ENCODE results near the gene CHRM2. TPM values are rescaled to one million over a fixed set of nuclear protein-coding genes. Genes with fewer than 3 reads are reported as not detected.

The CHRM2 gene
- total RNA-seq, 2 experiments from 2014 or later = not detected

GRCh38 chr7:137000621-137001020 is 132.2 kb downstream of the CHRM2 start:
- Histone ChIP-seq H3K9me2 (ENCODE audit: insufficient read depth, low read length) (peaks cover 4% of the 10 kb centered on the region; the same call in 1 of the 2 replicates), H3K36me3 (ENCODE audit: insufficient read depth, low read length) (no peaks in the 10 kb centered on the region), H4K20me1 (ENCODE audit: insufficient read depth, low read length) (no peaks in the 10 kb centered on the region), H3K4me1 (ENCODE audit: insufficient read depth, low read length, poor library complexity, severe bottlenecking) (no peaks in the 10 kb centered on the region), H2AFZ (ENCODE audit: low read length) (no peak overlapping the region), H3K4me2 (ENCODE audit: low read length) (no peak overlapping the region), H3K79me2 (ENCODE audit: insufficient read depth, low read depth, low read length) (no peaks in the 10 kb centered on the region), H3K4me3 (ENCODE audit: low read depth, low read length, poor library complexity, severe bottlenecking) (no peak overlapping the region), H3K27ac (ENCODE audit: low read depth, low read length, poor library complexity, severe bottlenecking) (no peak overlapping the region), H3K9me3 (ENCODE audit: low read length) (no peaks in the 10 kb centered on the region)
- ChIA-PET POLR2A (no interaction called here), CTCF (ENCODE audit: unreplicated experiment) (no interaction called here)
- DNase-seq (ENCODE audit: low spot score) = no peak
- BruUV-seq (replicated peaks) = no TSS peak
- no peak for TF ChIP-seq EZH2phosphoT487 (IDR thresholded peaks at IDR 0.05; ENCODE audit: borderline replicate concordance, low read depth, low read length)
- TF ChIP-seq, protein P1, sequence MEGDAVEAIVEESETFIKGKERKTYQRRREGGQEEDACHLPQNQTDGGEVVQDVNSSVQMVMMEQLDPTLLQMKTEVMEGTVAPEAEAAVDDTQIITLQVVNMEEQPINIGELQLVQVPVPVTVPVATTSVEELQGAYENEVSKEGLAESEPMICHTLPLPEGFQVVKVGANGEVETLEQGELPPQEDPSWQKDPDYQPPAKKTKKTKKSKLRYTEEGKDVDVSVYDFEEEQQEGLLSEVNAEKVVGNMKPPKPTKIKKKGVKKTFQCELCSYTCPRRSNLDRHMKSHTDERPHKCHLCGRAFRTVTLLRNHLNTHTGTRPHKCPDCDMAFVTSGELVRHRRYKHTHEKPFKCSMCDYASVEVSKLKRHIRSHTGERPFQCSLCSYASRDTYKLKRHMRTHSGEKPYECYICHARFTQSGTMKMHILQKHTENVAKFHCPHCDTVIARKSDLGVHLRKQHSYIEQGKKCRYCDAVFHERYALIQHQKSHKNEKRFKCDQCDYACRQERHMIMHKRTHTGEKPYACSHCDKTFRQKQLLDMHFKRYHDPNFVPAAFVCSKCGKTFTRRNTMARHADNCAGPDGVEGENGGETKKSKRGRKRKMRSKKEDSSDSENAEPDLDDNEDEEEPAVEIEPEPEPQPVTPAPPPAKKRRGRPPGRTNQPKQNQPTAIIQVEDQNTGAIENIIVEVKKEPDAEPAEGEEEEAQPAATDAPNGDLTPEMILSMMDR (conservative IDR thresholded peaks at IDR 0.05; ENCODE audit: low read length) = no peak
- intact Hi-C loops (cut with micrococcal nuclease; ENCODE audit: unreplicated experiment) = no loop called here

- no peaks in the 10 kb centered on the region for H3K9me3 ChIP-seq (ENCODE audit: low read length)
- no peaks in the 10 kb centered on the region for H3K79me2 ChIP-seq (ENCODE audit: insufficient read depth, low read depth, low read length)
- intact Hi-C loops (cut with micrococcal nuclease; ENCODE audit: unreplicated experiment) = no loop called here
- peaks cover 4% of the 10 kb centered on the region; the same call in 1 of the 2 replicates for H3K9me2 ChIP-seq (ENCODE audit: insufficient read depth, low read length)
- ChIA-PET CTCF (ENCODE audit: unreplicated experiment) (no interaction called here), POLR2A (no interaction called here)
- H3K4me1 ChIP-seq (ENCODE audit: insufficient read depth, low read length, poor library complexity, severe bottlenecking) = no peaks in the 10 kb centered on the region
- no peaks in the 10 kb centered on the region for H3K36me3 ChIP-seq (ENCODE audit: insufficient read depth, low read length)
- no peaks in the 10 kb centered on the region for H4K20me1 ChIP-seq (ENCODE audit: insufficient read depth, low read length)
- no peak overlapping the region for H2AFZ ChIP-seq (ENCODE audit: low read length)
- no peak for TF ChIP-seq EZH2phosphoT487 (IDR thresholded peaks at IDR 0.05; ENCODE audit: borderline replicate concordance, low read depth, low read length)
- TF ChIP-seq, protein P1 (conservative IDR thresholded peaks at IDR 0.05; ENCODE audit: low read length) = no peak
- H3K4me2 ChIP-seq (ENCODE audit: low read length) = no peak overlapping the region
- DNase-seq (ENCODE audit: low spot score) = no peak
- H3K27ac ChIP-seq (ENCODE audit: low read depth, low read length, poor library complexity, severe bottlenecking) = no peak overlapping the region
- no peak overlapping the region for H3K4me3 ChIP-seq (ENCODE audit: low read depth, low read length, poor library complexity, severe bottlenecking)
- BruUV-seq (replicated peaks) = no TSS peak
Observed at GRCh38 chr7:137001041-137001440, 132.6 kb downstream of the CHRM2 start.

GRCh38 chr7:137001478-137001877 is 133.0 kb downstream of the CHRM2 start:
- peaks cover 4% of the 10 kb centered on the region; the same call in 1 of the 2 replicates for H3K9me2 ChIP-seq (ENCODE audit: insufficient read depth, low read length)
- ChIA-PET CTCF (ENCODE audit: unreplicated experiment) (no interaction called here), POLR2A (no interaction called here)
- no peak overlapping the region for H3K27ac ChIP-seq (ENCODE audit: low read depth, low read length, poor library complexity, severe bottlenecking)
- DNase-seq (ENCODE audit: low spot score) = no peak
- no TSS peak for BruUV-seq (replicated peaks)
- H3K79me2 ChIP-seq (ENCODE audit: insufficient read depth, low read depth, low read length) = no peaks in the 10 kb centered on the region
- no peaks in the 10 kb centered on the region for H3K36me3 ChIP-seq (ENCODE audit: insufficient read depth, low read length)
- no peaks in the 10 kb centered on the region for H3K9me3 ChIP-seq (ENCODE audit: low read length)
- H3K4me1 ChIP-seq (ENCODE audit: insufficient read depth, low read length, poor library complexity, severe bottlenecking) = no peaks in the 10 kb centered on the region
- H2AFZ ChIP-seq (ENCODE audit: low read length) = no peak overlapping the region
- no peak overlapping the region for H3K4me3 ChIP-seq (ENCODE audit: low read depth, low read length, poor library complexity, severe bottlenecking)
- TF ChIP-seq, protein P1 (conservative IDR thresholded peaks at IDR 0.05; ENCODE audit: low read length) = no peak
- no peak for TF ChIP-seq EZH2phosphoT487 (IDR thresholded peaks at IDR 0.05; ENCODE audit: borderline replicate concordance, low read depth, low read length)
- H3K4me2 ChIP-seq (ENCODE audit: low read length) = no peak overlapping the region
- H4K20me1 ChIP-seq (ENCODE audit: insufficient read depth, low read length) = no peaks in the 10 kb centered on the region
- intact Hi-C loops (cut with micrococcal nuclease; ENCODE audit: unreplicated experiment) = no loop called here
